PC-9 (cell line): ENCODE data around the gene CEMIP2.
"Not testable (repeated sequence)": the region's sequence is repeated elsewhere in the genome, so short reads cannot be mapped to it uniquely, and the experiment has no call there.

Source experiments
- CTCF ChIP-seq: fragments of 200-600 bp; sonication (generic); conservative IDR thresholded peaks from 2 replicates; pipeline ENCODE4 v1.6.1; 2017; ENCODE audit warnings: mixed run types, antibody characterized with exemption, mild to moderate bottlenecking, moderate library complexity
- EZH2 ChIP-seq: fragments of 200-600 bp; sonication (generic); IDR thresholded peaks from 2 replicates; pipeline ENCODE4 v1.8.0; 2017; ENCODE audit warnings: antibody characterized with exemption, low read depth

- TF ChIP-seq EZH2, CTCF: not testable (repeated sequence)
Observed at GRCh38 chr9:71657276-71657675, 111.0 kb downstream of the CEMIP2 start.
